Activated T-cell treated with anti-CD3 and anti-CD28 coated beads, Interleukin-2, amount 50 U/mL, for 1 hour (primary cell): Measurements from ENCODE around the gene ZMYND8.

Source experiments
- DNase-seq: peaks from one replicate; pipeline ENCODE4 v3.0.0-alpha.2; 2020

Gene ZMYND8

GRCh38 chr20:47160992-47161391 lies 195.5 kb downstream of the ZMYND8 start:
- DNase-seq = no peak

DNA sequence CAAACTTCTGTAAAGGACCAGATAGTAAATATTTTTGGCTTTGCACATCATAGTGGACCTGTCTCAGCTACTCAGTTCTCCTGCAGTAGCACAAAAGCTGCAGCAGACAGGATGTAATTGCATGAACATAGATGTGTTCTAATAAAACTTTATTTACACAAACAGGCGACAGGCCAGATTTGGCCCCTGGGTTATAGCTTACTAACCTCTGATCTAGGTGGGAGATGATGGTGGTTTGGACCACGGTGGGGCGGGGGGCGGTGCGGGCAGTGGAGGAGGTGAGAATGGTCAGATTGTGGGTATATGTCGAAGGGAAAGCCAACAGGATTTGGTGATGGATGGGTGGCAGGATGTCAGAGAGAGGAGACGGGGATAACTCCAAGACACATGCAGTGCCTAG lies 196.3 kb downstream of the ZMYND8 start:
- no peak for DNase-seq
